GM19351 (cell line): ENCODE results near the gene PRB2.
"Not testable (repeated sequence)": the region's sequence is repeated elsewhere in the genome, so short reads cannot be mapped to it uniquely, and the experiment has no call there.

Experiments
- ATAC-seq: cut with Tn5 transposase; IDR thresholded peaks from one replicate; pipeline ENCODE4 v1.9.1; 2021; ENCODE audit warnings: mild to moderate bottlenecking, moderate library complexity; ENCODE audit not compliant: unreplicated experiment

Gene PRB2

DNA sequence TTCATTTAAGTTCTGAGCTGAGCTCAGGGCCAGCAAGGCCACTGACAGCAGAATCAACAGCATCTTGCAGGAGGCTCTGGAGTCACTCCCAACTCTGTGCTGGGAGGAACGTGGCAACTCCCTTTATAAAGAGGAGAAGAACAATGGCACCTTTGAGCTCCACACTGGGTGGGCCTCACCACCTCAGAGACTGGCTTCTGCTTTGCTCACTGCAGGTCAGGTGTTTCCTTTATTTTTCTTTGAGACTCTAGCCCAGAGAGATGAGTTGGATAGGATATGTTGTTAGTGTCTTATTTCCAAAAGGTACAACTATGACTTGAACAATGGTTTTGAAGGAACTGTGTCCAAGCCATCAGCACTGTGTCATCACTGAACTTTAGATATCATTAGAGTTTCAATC, at the start of gene PRB2:
Gene PRB2 (minus strand): TSS at position 101 of the 400 bp plus-strand sequence. CDS start 38 bp downstream, at position 63.
- ATAC-seq, result not testable (repeated sequence)

DNA sequence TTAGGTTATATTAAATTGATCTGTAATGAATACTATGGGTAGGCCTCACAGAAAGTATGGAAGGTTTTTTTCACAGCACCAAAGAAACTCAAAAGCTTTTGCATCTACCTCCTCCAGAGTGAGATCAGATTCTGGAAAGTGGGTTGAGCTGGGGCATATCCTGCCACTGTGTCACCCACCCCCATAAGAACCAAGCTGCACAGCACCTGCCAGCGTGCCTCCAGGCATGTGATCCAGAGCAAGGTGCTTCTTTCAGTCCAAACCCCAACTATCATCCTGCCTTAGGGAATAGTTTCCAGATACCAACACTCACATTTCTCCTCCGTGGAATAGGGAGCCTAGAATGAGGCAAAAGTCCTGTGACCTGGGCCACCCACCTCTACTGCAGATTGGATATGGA, 42.6 kb upstream of the PRB2 start:
- ATAC-seq, result no peak

DNA sequence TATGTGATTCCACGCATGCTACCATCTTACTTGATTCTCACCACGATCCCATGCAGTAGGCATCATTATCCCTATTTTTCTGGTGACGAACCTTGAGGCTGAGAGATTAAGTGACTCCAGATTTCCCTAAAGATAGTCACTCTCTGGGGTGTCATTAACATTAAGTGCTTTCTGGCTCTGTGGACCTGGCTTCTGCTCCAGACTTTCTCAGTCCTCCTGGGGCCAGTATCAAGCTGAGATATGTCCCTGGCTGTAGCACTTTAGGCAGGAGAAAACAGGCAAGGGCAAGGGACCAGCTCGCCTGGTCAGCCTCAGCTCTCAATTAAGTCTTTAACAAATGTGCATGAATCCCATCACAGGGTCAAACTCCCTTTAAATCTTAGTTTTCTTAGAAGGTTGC, 38.3 kb upstream of the PRB2 start:
- ATAC-seq, result no peak

DNA sequence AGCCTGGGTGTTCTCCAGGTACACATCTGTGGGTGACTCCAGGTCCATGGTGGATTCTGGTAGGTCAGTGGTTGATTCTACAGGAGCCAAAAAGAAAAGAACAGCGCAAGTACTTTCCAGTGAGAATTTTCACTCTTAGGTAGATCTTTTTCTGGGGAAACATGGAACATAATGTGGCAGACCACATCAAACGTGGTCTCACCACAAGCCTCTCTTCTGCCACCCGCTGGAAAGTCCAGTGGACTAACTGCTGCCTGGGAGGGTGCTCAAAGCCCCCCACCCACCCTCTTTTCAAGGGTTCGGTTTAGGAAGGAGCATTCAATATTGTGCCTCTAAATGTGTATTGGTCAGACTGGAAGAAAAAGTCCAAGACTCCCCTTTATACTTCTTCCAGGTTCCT, 36.1 kb upstream of the PRB2 start:
- no peak for ATAC-seq

DNA sequence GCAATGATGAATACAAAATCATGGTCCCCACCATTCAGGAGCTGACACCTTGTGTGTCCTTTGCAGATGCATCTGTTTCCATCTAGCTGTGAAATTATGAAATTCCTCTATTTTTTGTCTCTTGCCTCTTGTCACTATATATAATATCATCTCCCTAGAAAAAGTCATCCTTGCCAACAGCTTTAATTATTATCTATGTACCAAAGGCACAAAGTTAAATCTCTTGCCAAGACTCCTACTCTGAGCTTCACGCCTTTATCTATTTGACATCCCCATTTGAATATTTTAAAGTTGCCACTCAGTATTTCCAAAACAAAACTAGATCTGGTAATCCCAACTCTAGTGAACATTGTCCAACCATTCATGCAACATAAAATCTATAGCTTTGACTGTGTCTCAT, 32.0 kb upstream of the PRB2 start:
- ATAC-seq, result no peak

DNA sequence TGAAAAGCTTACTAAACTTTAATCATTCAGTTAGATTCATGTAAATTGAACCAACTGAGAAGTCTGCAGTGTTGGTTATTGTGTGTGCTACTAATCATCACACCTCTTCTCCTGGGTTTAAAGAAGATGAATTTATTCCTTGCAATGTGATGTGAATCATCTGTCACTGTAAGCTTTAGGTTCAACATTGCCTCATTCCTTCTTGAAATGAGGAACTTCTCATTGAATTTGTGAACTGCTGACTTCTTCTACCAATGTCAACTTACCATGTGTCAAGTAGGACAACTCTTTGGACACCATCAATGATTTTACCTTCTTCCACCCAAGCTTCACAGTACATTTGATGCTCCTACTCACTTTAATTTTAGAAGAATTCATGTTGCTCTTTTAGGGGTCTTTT, 17.4 kb upstream of the PRB2 start:
- ATAC-seq, result no peak

DNA sequence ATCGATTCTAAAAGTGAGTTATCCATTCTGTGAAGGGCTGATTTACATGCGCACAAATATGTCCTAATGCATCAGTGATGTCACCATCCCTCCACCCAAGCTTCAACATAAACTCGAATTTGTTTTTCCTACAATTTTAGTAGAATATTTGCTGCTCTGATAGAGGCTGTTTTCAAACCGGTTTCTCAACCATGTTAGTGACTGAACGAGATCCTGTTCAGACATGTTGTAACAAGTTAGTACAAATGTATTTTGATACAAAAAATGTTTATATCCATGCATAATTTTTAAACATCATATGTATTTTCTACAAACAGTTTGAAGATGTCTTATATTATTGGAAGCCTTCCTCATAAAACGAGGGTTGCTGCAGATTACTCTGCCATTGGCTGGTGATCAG, 12.7 kb upstream of the PRB2 start:
- ATAC-seq, result no peak

DNA sequence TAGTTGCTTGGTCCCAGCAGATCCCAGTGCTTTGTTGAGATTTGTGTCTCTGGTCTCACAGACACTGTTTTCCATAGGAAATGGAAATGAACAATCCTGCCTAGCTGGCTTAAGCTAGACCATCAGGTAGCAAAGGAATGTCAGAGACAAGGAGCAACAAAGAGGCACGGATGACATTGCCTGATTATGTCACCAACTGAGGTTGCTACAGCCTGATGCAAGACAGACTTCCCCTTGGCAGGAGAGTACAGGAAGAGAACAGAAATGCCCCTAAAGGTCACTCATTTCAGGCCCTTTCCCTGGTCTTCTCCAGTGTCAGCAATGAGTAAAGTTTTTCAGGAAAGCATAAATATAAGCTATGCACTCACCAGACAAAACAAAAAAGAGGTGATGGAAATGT, 2.0 kb upstream of the PRB2 start:
- ATAC-seq, result no peak

DNA sequence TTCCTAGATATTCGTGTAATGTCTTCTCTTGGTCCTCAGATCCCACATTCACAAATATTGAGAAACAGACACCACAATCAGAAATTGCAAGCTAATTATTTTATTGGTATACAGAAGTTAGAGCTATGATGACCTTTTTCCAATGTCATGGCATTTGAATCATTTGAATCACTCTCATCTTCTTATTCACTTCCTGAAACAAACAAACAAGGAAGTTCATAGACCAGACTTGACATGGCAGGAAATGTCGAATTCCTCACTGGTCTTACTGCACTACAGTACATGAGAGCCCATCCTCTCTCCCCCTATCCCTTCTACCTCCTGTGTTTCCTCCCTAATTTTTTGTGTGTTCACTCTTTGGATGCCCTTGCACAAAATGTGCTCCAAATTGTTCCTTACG, 3.9 kb downstream of the PRB2 start:
- ATAC-seq, result not testable (repeated sequence)

DNA sequence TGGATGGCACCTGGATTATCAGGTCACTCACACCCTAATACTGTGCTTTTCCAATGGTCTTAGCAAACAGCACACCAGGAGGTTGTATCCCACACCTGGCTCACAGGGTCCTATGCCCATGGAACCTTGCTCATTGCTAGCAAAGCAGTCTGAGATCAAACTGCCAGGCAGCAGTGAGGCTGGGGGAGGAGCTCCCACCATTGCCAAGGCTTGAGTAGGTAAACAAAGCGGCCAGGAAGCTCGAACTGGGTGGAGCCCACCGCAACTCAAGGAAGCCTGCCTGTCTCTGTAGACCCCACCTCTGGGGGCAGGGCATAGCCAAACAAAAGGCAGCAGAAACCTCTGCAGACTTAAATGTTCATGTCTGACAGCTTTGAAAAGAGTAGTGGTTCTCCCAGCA, 17.9 kb downstream of the PRB2 start:
- ATAC-seq, result not testable (repeated sequence)

DNA sequence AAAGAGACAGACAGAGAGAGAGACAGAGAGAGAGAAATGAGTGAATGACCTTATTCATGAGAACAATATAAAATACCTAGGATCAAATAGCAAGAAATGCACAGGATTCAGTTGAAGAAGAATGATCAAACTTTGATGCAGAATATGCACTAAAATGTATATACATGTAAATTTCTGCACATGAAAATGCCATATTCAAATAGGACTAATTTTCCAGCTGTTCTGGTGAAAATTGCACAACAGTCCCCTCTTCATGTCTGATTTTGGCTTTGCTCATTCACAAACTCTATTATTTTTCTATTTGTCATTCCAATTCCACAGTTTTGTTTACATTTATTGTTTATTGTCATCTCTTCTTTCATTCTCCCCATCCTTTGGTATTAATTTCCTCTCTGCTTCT, 34.2 kb downstream of the PRB2 start:
- no peak for ATAC-seq

DNA sequence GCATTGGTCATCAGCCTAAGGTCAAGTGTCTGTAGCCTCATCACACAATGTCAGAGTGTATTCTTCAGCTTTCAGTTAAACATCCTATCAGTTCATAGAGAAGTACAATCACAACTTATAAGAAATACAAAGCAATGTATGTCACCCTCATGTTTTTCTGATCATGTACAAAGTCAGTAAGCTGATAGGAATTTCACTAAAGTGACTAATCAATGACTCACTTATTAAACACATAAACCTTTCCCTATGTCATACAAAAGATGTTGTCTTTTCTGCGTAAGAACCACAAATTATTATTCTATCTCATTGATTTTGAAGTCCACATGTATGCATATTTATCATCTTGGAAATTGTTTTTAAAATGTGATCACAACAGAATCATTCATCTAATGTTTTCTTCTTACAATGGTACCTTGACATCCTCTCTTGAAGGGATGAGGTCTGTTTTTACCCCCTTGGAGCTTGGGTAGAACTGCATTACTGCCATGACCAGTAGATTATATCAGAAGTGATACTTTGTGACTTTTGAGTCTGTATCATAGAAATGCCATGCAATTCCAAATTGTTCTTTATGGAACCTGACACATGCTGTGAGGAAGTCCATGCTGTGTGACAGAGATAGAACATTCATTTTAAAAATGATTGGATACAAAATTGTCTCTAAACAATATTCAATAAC, 35.0 kb downstream of the PRB2 start:
- not testable (repeated sequence) for ATAC-seq

DNA sequence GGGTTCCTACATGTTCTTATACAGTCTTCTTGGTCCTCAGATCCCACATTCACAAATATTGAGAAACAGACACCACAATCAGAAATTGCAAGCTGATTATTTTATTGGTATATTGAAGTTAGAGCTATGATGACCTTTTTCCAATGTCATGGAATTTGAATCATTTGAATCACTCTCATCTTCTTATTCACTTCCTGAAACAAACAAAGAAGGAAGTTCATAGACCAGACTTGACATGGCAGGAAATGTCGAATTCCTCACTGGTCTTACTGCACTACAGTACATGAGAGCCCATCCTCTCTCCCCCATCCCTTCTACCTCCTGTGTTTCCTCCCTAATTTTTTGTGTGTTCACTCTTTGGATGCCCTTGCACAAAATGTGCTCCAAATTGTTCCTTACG, 43.6 kb downstream of the PRB2 start:
- not testable (repeated sequence) for ATAC-seq

DNA sequence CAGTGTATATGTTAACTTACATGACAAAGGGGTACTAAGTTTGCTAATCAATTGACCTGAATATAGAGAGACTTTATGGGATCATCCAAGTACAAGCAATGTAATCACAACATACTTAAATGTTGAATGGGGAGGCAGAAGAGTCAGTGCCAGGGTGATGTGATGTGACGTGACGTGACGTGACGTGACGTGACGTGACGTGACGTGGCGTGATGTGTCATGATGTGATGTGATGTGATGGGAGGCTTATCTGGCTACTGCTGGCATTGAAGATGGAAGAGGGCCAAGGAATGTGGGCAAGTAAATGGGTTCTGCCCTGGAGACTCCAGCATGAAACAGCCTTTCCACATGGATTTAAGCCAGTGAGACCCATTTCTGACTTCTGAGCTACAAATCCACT, 46.9 kb downstream of the PRB2 start:
- no peak for ATAC-seq

DNA sequence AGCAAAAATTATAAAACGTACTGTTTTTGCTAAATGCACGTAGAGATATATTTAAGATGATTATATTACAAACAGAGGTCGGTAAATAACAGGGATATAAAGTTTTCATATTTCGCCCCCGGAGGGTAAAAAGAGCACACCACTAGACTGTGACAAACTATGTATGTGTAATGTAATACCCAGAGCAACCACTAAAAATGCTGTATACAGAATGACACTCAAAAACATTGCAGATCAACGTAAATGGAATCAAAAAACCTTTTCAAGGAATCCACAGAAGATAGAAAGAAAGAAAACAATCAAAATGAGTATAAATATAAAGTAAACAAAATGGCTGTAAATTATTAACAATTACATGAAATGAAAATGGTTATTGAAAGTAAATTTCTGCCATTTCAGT, 47.6 kb downstream of the PRB2 start:
- ATAC-seq, result no peak

DNA sequence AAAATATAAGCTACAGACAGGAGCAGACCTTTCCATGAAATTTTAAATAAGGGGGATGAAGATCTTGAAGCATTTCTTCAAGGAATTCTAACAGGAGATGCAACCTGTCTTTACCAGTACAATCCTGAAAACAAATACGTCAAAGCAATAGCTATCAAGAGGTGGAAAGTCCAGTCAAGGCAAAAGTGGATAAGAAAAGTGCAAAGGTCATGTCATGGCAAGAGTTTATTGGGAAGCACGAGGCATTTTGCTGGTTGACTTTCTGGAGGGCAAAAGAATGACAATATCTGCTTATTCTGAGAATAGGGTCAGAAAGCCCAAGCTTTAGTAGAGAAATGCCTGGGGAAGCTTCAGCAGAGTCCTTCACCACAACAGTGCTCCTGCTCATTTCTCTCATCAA, 50.9 kb downstream of the PRB2 start:
- no peak for ATAC-seq
